ENCODE data around the gene MT1X. TPM values are rescaled to one million over a fixed set of nuclear protein-coding genes. Genes with fewer than 3 reads are reported as not detected.
"Not testable (repeated sequence)": the region's sequence is repeated elsewhere in the genome, so short reads cannot be mapped to it uniquely, and the experiment has no call there.

MT1X gene
- polyA plus RNA-seq, 1 experiment = 60.2 TPM

DNA sequence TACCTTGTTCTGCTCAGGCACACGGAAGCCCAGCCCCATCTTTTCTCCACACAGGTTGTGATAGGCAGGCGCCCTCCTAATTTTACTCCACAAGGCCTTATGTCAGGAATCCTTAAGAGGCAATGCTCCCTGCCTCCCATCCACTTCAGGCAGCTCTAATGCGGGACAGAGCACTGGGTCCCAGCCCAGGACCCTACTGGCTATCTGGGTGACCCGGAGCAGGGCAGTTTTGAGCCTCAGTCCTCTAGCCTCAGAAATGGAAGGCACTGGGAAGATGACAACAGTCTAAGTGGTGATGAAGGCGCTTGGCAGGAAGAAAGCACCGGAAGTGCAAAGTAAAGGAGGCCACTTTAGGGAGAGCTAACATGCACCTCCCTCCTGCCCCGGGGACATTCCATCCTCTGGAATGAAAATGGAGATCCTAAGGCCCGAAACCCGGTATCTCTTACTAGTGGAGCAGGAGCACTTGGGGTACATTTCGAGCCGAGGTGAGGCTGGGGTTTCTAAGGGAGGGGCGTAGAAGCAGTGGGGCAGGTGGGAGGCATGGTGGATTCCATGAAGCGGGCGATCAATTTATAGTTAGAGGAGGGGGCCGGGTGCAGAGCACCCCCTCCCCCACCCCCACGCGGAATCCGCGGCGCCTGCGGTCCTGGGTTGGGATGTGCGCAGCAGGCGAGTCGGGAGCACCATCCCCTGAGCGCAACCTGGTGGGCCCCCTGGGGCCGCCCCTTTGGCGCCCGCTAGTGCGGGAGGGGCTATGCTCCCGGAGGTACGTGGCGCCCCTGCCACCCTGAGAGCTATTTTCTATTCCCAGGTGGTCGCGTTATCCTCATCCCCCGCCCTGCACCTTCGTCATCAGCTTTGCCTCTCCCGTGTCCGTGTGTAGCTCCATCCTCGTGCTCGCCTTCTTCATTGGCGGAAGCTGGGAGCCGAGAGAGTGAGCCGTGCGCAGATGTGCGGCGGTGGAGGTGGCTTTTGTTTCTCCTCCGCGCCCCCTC, 19.6 kb upstream of the MT1X start:
- ChIA-PET CTCF (interaction anchor here (1.0 to 1.2 kb wide), 2 partner anchors 13 to 86 kb away, joined by 4 read pairs; no protein-coding TSS in a partner anchor), POLR2A (no interaction called here)
- H3K27me3 ChIP-seq (ENCODE audit: control insufficient read depth, insufficient read depth, low read length) = peaks cover 49% of the 10 kb centered on the region
- no peak overlapping the region for H3K4me3 ChIP-seq (ENCODE audit: low read depth, low read length)
- TF ChIP-seq, protein P1, sequence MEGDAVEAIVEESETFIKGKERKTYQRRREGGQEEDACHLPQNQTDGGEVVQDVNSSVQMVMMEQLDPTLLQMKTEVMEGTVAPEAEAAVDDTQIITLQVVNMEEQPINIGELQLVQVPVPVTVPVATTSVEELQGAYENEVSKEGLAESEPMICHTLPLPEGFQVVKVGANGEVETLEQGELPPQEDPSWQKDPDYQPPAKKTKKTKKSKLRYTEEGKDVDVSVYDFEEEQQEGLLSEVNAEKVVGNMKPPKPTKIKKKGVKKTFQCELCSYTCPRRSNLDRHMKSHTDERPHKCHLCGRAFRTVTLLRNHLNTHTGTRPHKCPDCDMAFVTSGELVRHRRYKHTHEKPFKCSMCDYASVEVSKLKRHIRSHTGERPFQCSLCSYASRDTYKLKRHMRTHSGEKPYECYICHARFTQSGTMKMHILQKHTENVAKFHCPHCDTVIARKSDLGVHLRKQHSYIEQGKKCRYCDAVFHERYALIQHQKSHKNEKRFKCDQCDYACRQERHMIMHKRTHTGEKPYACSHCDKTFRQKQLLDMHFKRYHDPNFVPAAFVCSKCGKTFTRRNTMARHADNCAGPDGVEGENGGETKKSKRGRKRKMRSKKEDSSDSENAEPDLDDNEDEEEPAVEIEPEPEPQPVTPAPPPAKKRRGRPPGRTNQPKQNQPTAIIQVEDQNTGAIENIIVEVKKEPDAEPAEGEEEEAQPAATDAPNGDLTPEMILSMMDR (IDR thresholded peaks at IDR 0.05; ENCODE audit: insufficient read depth, low read depth, low read length) = no peak
- no peak for DNase-seq (ENCODE audit: low read depth)
- H3K36me3 ChIP-seq (ENCODE audit: control insufficient read depth, insufficient read depth, low read length) = no peaks in the 10 kb centered on the region

DNA sequence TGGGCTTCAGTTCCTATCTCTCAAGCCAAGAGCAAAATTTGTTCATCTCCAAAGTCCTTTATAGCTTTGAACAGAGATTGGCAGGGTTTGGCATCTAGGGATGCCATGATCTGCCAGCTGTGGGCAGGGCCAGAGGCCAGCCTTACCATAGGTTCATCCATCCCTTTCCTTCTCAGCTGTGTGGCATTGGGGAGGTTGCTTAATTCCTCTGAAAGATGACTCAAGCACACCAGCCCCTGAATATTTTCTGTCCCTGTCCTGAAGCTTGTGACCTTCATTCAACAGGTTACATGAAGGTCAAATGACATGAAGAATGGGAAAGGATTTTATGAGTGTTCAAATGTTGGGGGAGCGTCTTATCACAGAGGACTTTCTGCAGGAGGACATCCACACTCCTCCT, 17.8 kb upstream of the MT1X start:
- ChIA-PET POLR2A (no interaction called here), CTCF (no interaction called here)
- peaks cover 59% of the 10 kb centered on the region for H3K27me3 ChIP-seq (ENCODE audit: control insufficient read depth, insufficient read depth, low read length)
- no peaks in the 10 kb centered on the region for H3K36me3 ChIP-seq (ENCODE audit: control insufficient read depth, insufficient read depth, low read length)
- TF ChIP-seq, protein P1 (IDR thresholded peaks at IDR 0.05; ENCODE audit: insufficient read depth, low read depth, low read length) = no peak
- no peak overlapping the region for H3K4me3 ChIP-seq (ENCODE audit: low read depth, low read length)
- DNase-seq (ENCODE audit: low read depth) = no peak

GRCh38 chr16:56665286-56666261, 16.7 kb upstream of the MT1X start:
- H3K4me3 ChIP-seq (ENCODE audit: low read depth, low read length); CTCF ChIA-PET; POLR2A ChIA-PET; DNase-seq (ENCODE audit: low read depth); H3K36me3 ChIP-seq (ENCODE audit: control insufficient read depth, insufficient read depth, low read length): not testable (repeated sequence)
- H3K27me3 ChIP-seq (ENCODE audit: control insufficient read depth, insufficient read depth, low read length) = peaks cover 66% of the 10 kb centered on the region

- POLR2A ChIA-PET = no interaction called here
- H3K4me3 ChIP-seq (ENCODE audit: low read depth, low read length) = no peak within 1 kb of the TSS
- H3K36me3 ChIP-seq (ENCODE audit: control insufficient read depth, insufficient read depth, low read length) = no peaks in the 10 kb centered on the region
- TF ChIP-seq, protein P1 (IDR thresholded peaks at IDR 0.05; ENCODE audit: insufficient read depth, low read depth, low read length) = no peak
- CTCF ChIA-PET = interaction anchor here (1.2 kb wide), 1 partner anchor 34 kb away, joined by 3 read pairs; no protein-coding TSS in a partner anchor
- no peak for DNase-seq (ENCODE audit: low read depth)
- peaks cover 72% of the 10 kb centered on the region for H3K27me3 ChIP-seq (ENCODE audit: control insufficient read depth, insufficient read depth, low read length)
These were observed 14.4 kb upstream of the MT1X start, which contains the start of gene MT1G for GRCh38 chr16:56667581-56668571. MT1G (minus strand) TSS chr16:56668065; CDS start chr16:56667993, 72 bp downstream.

Data from BJ (cell line).